SU-DHL-6 (cell line): ENCODE results near the gene HAT1.

ENCODE experiments used
- H2AFZ ChIP-seq: fragments of 200-600 bp; sonication (generic); 2 replicates; pipeline ENCODE4 v1.6.1; 2014; ENCODE audit warnings: low read depth, mild to moderate bottlenecking, moderate library complexity, mixed read lengths, antibody characterized with exemption, low read length; ENCODE audit not compliant: severe bottlenecking
- H3F3A ChIP-seq: fragments of 200-600 bp; shearing (Covaris generic); 2 replicates; pipeline ENCODE4 v1.6.0; 2016; ENCODE audit warnings: antibody characterized with exemption, mild to moderate bottlenecking; ENCODE audit not compliant: insufficient read depth
- H3K27ac ChIP-seq: fragments of 200-600 bp; sonication (generic); 2 replicates; pipeline ENCODE4 v1.5.1; 2016; ENCODE audit warnings: low read depth, mild to moderate bottlenecking, low read length, moderate library complexity, mixed read lengths
- H3K27me3 ChIP-seq: fragments of 200-600 bp; sonication (generic), shearing (Covaris generic); 2 replicates; pipeline ENCODE4 v1.6.0; 2014; ENCODE audit warnings: mild to moderate bottlenecking, low read length
- H3K36me3 ChIP-seq: fragments of 200-600 bp; sonication (generic); 2 replicates; pipeline ENCODE4 v1.6.1; 2014; ENCODE audit warnings: mild to moderate bottlenecking, low read length, mixed read lengths
- H3K4me2 ChIP-seq: fragments of 300-600, 200-600 bp; shearing (Covaris generic), sonication (generic); 2 replicates; pipeline ENCODE4 v1.6.0; 2014; ENCODE audit warnings: low read length, low read depth, mild to moderate bottlenecking; ENCODE audit not compliant: poor library complexity, severe bottlenecking
- H3K4me3 ChIP-seq: fragments of 200-600 bp; sonication (generic); 2 replicates; pipeline ENCODE4 v1.5.1; 2014; ENCODE audit warnings: antibody characterized with exemption, low read length, mild to moderate bottlenecking, mixed read lengths; ENCODE audit not compliant: insufficient read depth, poor library complexity, severe bottlenecking
- H3K79me2 ChIP-seq: fragments of 200-600 bp; sonication (generic); 2 replicates; pipeline ENCODE4 v1.6.1; 2014; ENCODE audit warnings: mild to moderate bottlenecking, low read length, moderate library complexity; ENCODE audit not compliant: insufficient read depth
- H3K9ac ChIP-seq: fragments of 200-600 bp; sonication (generic); 2 replicates; pipeline ENCODE4 v1.7.0; 2014; ENCODE audit warnings: mild to moderate bottlenecking, low read length
- H3K9me2 ChIP-seq: fragments of 200-600 bp; sonication (generic); replicated peaks from 2 replicates; pipeline ENCODE4 v1.6.1; 2014; ENCODE audit warnings: low read length; ENCODE audit not compliant: insufficient read depth
- H3K9me3 ChIP-seq: fragments of 200-600 bp; sonication (generic); 2 replicates; pipeline ENCODE4 v1.6.1; 2014; ENCODE audit warnings: low read length, mixed read lengths; ENCODE audit not compliant: insufficient read depth
- H4K20me1 ChIP-seq: fragments of 200-600 bp; sonication (generic); 2 replicates; pipeline ENCODE4 v1.6.1; 2014; ENCODE audit warnings: low read depth, mild to moderate bottlenecking, antibody characterized with exemption, low read length, moderate library complexity, mixed read lengths
- CTCF ChIP-seq: fragments of 200-600 bp; sonication (generic); IDR thresholded peaks from one replicate; pipeline ENCODE4 v1.5.1; 2017; ENCODE audit warnings: antibody characterized with exemption, mild to moderate bottlenecking, low read length, moderate library complexity; ENCODE audit not compliant: insufficient read depth, poor library complexity, severe bottlenecking
- EZH2phosphoT487 ChIP-seq: fragments of 200-600 bp; sonication (generic), shearing (Covaris generic); conservative IDR thresholded peaks from 2 replicates; pipeline ENCODE4 v1.6.1; 2018; ENCODE audit warnings: mild to moderate bottlenecking, antibody characterized with exemption, low read length, moderate library complexity, mixed read lengths

Gene HAT1

GRCh38 chr2:171985076-171985475, 62.8 kb downstream of the HAT1 start:
- no peak overlapping the region for H2AFZ ChIP-seq
- no peaks in the 10 kb centered on the region for H3K9me2 ChIP-seq
- peaks cover 24% of the 10 kb centered on the region; the same call in 1 of the 2 replicates for H3K36me3 ChIP-seq
- no peaks in the 10 kb centered on the region for H4K20me1 ChIP-seq
- no peak overlapping the region for H3K27ac ChIP-seq
- H3K4me2 ChIP-seq: no peak overlapping the region
- H3K79me2 ChIP-seq: no peaks in the 10 kb centered on the region
- no peaks in the 10 kb centered on the region for H3K9me3 ChIP-seq
- H3K4me3 ChIP-seq: no peak overlapping the region
- H3K9ac ChIP-seq: no peak overlapping the region
- peaks cover 8% of the 10 kb centered on the region; the same call in 1 of the 2 replicates for H3F3A ChIP-seq
- TF ChIP-seq CTCF (no peak), EZH2phosphoT487 (no peak)
- H3K27me3 ChIP-seq: no peaks in the 10 kb centered on the region

- no peaks in the 10 kb centered on the region for H3K79me2 ChIP-seq
Observed at GRCh38 chr2:171986778-171987177, 64.5 kb downstream of the HAT1 start.

GRCh38 chr2:171991027-171991426, 68.8 kb downstream of the HAT1 start:
- Histone ChIP-seq H2AFZ (no peak overlapping the region), H3F3A (no peaks in the 10 kb centered on the region), H3K9me3 (no peaks in the 10 kb centered on the region), H3K79me2 (no peaks in the 10 kb centered on the region), H3K27me3 (no peaks in the 10 kb centered on the region), H3K9ac (no peak overlapping the region), H3K4me2 (no peak overlapping the region), H3K36me3 (no peaks in the 10 kb centered on the region), H3K27ac (no peak overlapping the region), H4K20me1 (no peaks in the 10 kb centered on the region), H3K4me3 (no peak overlapping the region), H3K9me2 (no peaks in the 10 kb centered on the region)
- TF ChIP-seq EZH2phosphoT487: no peak
- no peak for TF ChIP-seq CTCF

More at GRCh38 chr2:171986778-171987177, 64.5 kb downstream of the HAT1 start:
- H4K20me1 ChIP-seq: no peaks in the 10 kb centered on the region
- H3K4me3 ChIP-seq: no peak overlapping the region
- no peak overlapping the region for H3K9ac ChIP-seq
- peaks cover 18% of the 10 kb centered on the region; the same call in 1 of the 2 replicates for H3K36me3 ChIP-seq
- no peaks in the 10 kb centered on the region for H3K9me2 ChIP-seq
- peaks cover 5% of the 10 kb centered on the region; the same call in 1 of the 2 replicates for H3F3A ChIP-seq
- H3K27me3 ChIP-seq: no peaks in the 10 kb centered on the region
- H3K9me3 ChIP-seq: no peaks in the 10 kb centered on the region
- no peak overlapping the region for H3K27ac ChIP-seq
- TF ChIP-seq CTCF: no peak
- TF ChIP-seq EZH2phosphoT487: no peak
- H2AFZ ChIP-seq: no peak overlapping the region
- H3K4me2 ChIP-seq: no peak overlapping the region
